Stimulated activated effector memory CD8-positive, alpha-beta T cell treated with anti-CD3 and anti-CD28 coated beads, Interleukin-12 subunit alpha, Interleukin-12 subunit beta, amount 100 ng/mL, for 72 hours (primary cell): ENCODE results near the gene MIEF1.

Experiments
- ATAC-seq: fragments of 150-1000 bp; cut with Tn5 transposase; 2 replicates; pipeline ENCODE4 v1.10.0; 2021
- DNase-seq, 2 donors: peaks; one replicate each; pipeline ENCODE4 v3.0.0; 2021 to 2022; ENCODE audit warnings: low spot score in 2 of 2
- H3K27ac Mint-ChIP-seq: one replicate; pipeline ENCODE4 v1.8.0; 2022; ENCODE audit warnings: mild to moderate bottlenecking, mixed read lengths
- H3K36me3 Mint-ChIP-seq: one replicate; pipeline ENCODE4 v1.8.0; 2022; ENCODE audit warnings: mild to moderate bottlenecking, mixed read lengths
- H3K4me1 Mint-ChIP-seq: one replicate; pipeline ENCODE4 v1.8.0; 2022; ENCODE audit warnings: mixed read lengths
- H3K4me3 Mint-ChIP-seq: one replicate; pipeline ENCODE4 v1.8.0; 2022; ENCODE audit warnings: mild to moderate bottlenecking, mixed read lengths
- H3K9me3 Mint-ChIP-seq: one replicate; pipeline ENCODE4 v1.8.0; 2022; ENCODE audit warnings: mixed read lengths

MIEF1 gene

GRCh38 chr22:39502109-39502788, at the start of gene MIEF1:
Gene MIEF1 (plus strand): TSS chr22:39502290. CDS start chr22:39511295, 9,005 bp downstream.
- peak; percentile 91 to 98 for DNase-seq
- Mint-ChIP-seq H3K27ac (peak within 1 kb of the TSS; percentile 89), H3K4me1 (peaks cover 52% of the 10 kb centered on the region), H3K9me3 (no peaks in the 10 kb centered on the region), H3K36me3 (peaks cover 40% of the 10 kb centered on the region), H3K4me3 (peak within 1 kb of the TSS; percentile 85)
- peak; percentile 99 for ATAC-seq

- DNase-seq (no peak), ATAC-seq (no peak)
- no peak overlapping the region for H3K4me3 Mint-ChIP-seq
- no peak overlapping the region for H3K27ac Mint-ChIP-seq
- H3K9me3 Mint-ChIP-seq = no peaks in the 10 kb centered on the region
- no peaks in the 10 kb centered on the region for H3K36me3 Mint-ChIP-seq
- H3K4me1 Mint-ChIP-seq = peaks cover 14% of the 10 kb centered on the region
Measured at GRCh38 chr22:39452740-39453040, 49.4 kb upstream of the MIEF1 start.

- Mint-ChIP-seq H3K9me3 (no peaks in the 10 kb centered on the region), H3K4me3 (no peak overlapping the region), H3K4me1 (peaks cover 22% of the 10 kb centered on the region), H3K27ac (peak overlapping the region; percentile 84), H3K36me3 (no peaks in the 10 kb centered on the region)
- DNase-seq (no peak), ATAC-seq (no peak)
Measured at GRCh38 chr22:39453765-39454378, 48.2 kb upstream of the MIEF1 start.

- H3K4me1 Mint-ChIP-seq = peaks cover 22% of the 10 kb centered on the region
- DNase-seq (no peak), ATAC-seq (no peak)
- H3K36me3 Mint-ChIP-seq = no peaks in the 10 kb centered on the region
- H3K4me3 Mint-ChIP-seq = no peak overlapping the region
- H3K27ac Mint-ChIP-seq = peak overlapping the region; percentile 84
- no peaks in the 10 kb centered on the region for H3K9me3 Mint-ChIP-seq
Measured at GRCh38 chr22:39454385-39454871, 47.7 kb upstream of the MIEF1 start.

GRCh38 chr22:39456522-39457197, 45.4 kb upstream of the MIEF1 start, which contains the start of gene MGAT3:
Gene MGAT3 (plus strand): TSS chr22:39457012. CDS start chr22:39487348, 30,336 bp downstream.
- H3K4me1 Mint-ChIP-seq = peaks cover 22% of the 10 kb centered on the region
- H3K27ac Mint-ChIP-seq = no peak within 1 kb of the TSS
- H3K4me3 Mint-ChIP-seq = peak within 1 kb of the TSS; percentile 58
- H3K9me3 Mint-ChIP-seq = no peaks in the 10 kb centered on the region
- H3K36me3 Mint-ChIP-seq = no peaks in the 10 kb centered on the region
- DNase-seq = no peak
- no peak for ATAC-seq

GRCh38 chr22:39457198-39457555, 44.9 kb upstream of the MIEF1 start:
- no peak for DNase-seq

GRCh38 chr22:39457556-39458443, 44.3 kb upstream of the MIEF1 start:
- Mint-ChIP-seq H3K9me3 (no peaks in the 10 kb centered on the region), H3K36me3 (no peaks in the 10 kb centered on the region), H3K4me3 (peak overlapping the region; percentile 58), H3K4me1 (peaks cover 17% of the 10 kb centered on the region), H3K27ac (no peak overlapping the region)
- DNase-seq (no peak), ATAC-seq (no peak)

More at GRCh38 chr22:39457198-39457555, 44.9 kb upstream of the MIEF1 start:
- Mint-ChIP-seq H3K4me3 (no peak overlapping the region), H3K4me1 (peaks cover 18% of the 10 kb centered on the region), H3K36me3 (no peaks in the 10 kb centered on the region), H3K27ac (no peak overlapping the region), H3K9me3 (no peaks in the 10 kb centered on the region)
- no peak for ATAC-seq

GRCh38 chr22:39458444-39459083, 43.5 kb upstream of the MIEF1 start:
- ATAC-seq (no peak), DNase-seq (no peak)
- Mint-ChIP-seq H3K4me3 (peak overlapping the region; percentile 58), H3K9me3 (no peaks in the 10 kb centered on the region), H3K27ac (no peak overlapping the region), H3K4me1 (peaks cover 17% of the 10 kb centered on the region), H3K36me3 (no peaks in the 10 kb centered on the region)

- ATAC-seq = no peak
Measured at GRCh38 chr22:39459681-39460080, 42.4 kb upstream of the MIEF1 start.

GRCh38 chr22:39462443-39463221, 39.5 kb upstream of the MIEF1 start:
- Mint-ChIP-seq H3K9me3 (no peaks in the 10 kb centered on the region), H3K27ac (no peak overlapping the region), H3K4me3 (no peak overlapping the region), H3K4me1 (peaks cover 9% of the 10 kb centered on the region), H3K36me3 (no peaks in the 10 kb centered on the region)
- no peak for ATAC-seq
- no peak for DNase-seq

More at GRCh38 chr22:39459681-39460080, 42.4 kb upstream of the MIEF1 start:
- no peak for DNase-seq
- H3K4me1 Mint-ChIP-seq = peaks cover 17% of the 10 kb centered on the region
- H3K36me3 Mint-ChIP-seq = no peaks in the 10 kb centered on the region
- H3K9me3 Mint-ChIP-seq = no peaks in the 10 kb centered on the region
- H3K4me3 Mint-ChIP-seq = no peak overlapping the region
- no peak overlapping the region for H3K27ac Mint-ChIP-seq

GRCh38 chr22:39463277-39463676, 38.8 kb upstream of the MIEF1 start:
- H3K4me3 Mint-ChIP-seq = no peak overlapping the region
- DNase-seq = no peak
- no peak overlapping the region for H3K27ac Mint-ChIP-seq
- no peaks in the 10 kb centered on the region for H3K36me3 Mint-ChIP-seq
- H3K4me1 Mint-ChIP-seq = peaks cover 5% of the 10 kb centered on the region
- ATAC-seq = no peak
- no peaks in the 10 kb centered on the region for H3K9me3 Mint-ChIP-seq

GRCh38 chr22:39463931-39464390, 38.1 kb upstream of the MIEF1 start:
- no peaks in the 10 kb centered on the region for H3K9me3 Mint-ChIP-seq
- no peak for DNase-seq
- no peaks in the 10 kb centered on the region for H3K4me1 Mint-ChIP-seq
- no peak overlapping the region for H3K4me3 Mint-ChIP-seq
- no peaks in the 10 kb centered on the region for H3K36me3 Mint-ChIP-seq
- no peak for ATAC-seq
- no peak overlapping the region for H3K27ac Mint-ChIP-seq

- H3K9me3 Mint-ChIP-seq = no peaks in the 10 kb centered on the region
- DNase-seq (no peak), ATAC-seq (no peak)
- H3K4me3 Mint-ChIP-seq = no peak overlapping the region
- H3K4me1 Mint-ChIP-seq = peaks cover 2% of the 10 kb centered on the region
- H3K36me3 Mint-ChIP-seq = no peaks in the 10 kb centered on the region
- no peak overlapping the region for H3K27ac Mint-ChIP-seq
Measured at GRCh38 chr22:39466228-39467006, 35.7 kb upstream of the MIEF1 start.
